ENCODE results near the gene PRXL2B. TPM values are rescaled to one million over a fixed set of nuclear protein-coding genes. Genes with fewer than 3 reads are reported as not detected.

The PRXL2B gene
- total and polyA plus RNA-seq, 12 donors, result 3.7 to 12.0 (median 5.4) TPM

- Histone ChIP-seq H3K4me3 (no peak overlapping the region), H3K36me3 (no peaks in the 10 kb centered on the region), H3K9me3 (peaks cover 0 to 17% (median 9%) of the 10 kb centered on the region in 11 donors), H3K4me1 (peaks cover 8 to 26% (median 22%) of the 10 kb centered on the region in 9 donors), H3K27ac (no peak overlapping the region), H3K27me3 (peaks cover 5 to 23% (median 18%) of the 10 kb centered on the region in 7 donors)
- ATAC-seq, result no peak
- intact Hi-C loops (cut with DNase I), result loop anchor here in 1 of 10 donors (5.0 kb wide), 1 partner anchor 45 kb away; no protein-coding TSS in a partner anchor
- DNase-seq, result no peak
- 78 to 81% methylated on average over 10 of the region's 10 CpGs for WGBS, 2 donors
- no peak for TF ChIP-seq CTCF (IDR thresholded peaks at IDR 0.05)
Observed at GRCh38 chr1:2637442-2638145, 51.0 kb downstream of the PRXL2B start.

- ATAC-seq, result no peak
- WGBS, 2 donors, result 77 to 80% methylated on average over 16 of the region's 16 CpGs
- no peak overlapping the region for H3K27ac ChIP-seq
- TF ChIP-seq CTCF (IDR thresholded peaks at IDR 0.05), result no peak
- peaks cover 0 to 13% (median 8%) of the 10 kb centered on the region in 7 donors for H3K27me3 ChIP-seq
- intact Hi-C loops (cut with DNase I), result loop anchor here in 1 of 10 donors (5.0 kb wide), 1 partner anchor 46 kb away; no protein-coding TSS in a partner anchor
- H3K36me3 ChIP-seq, result no peaks in the 10 kb centered on the region
- peaks cover 8 to 25% (median 20%) of the 10 kb centered on the region in 9 donors for H3K4me1 ChIP-seq
- DNase-seq, result no peak
- no peak overlapping the region for H3K4me3 ChIP-seq
- peaks cover 0 to 17% (median 9%) of the 10 kb centered on the region in 11 donors for H3K9me3 ChIP-seq
Observed at GRCh38 chr1:2638466-2639115, 52.0 kb downstream of the PRXL2B start.

GRCh38 chr1:2639203-2639602 lies 52.6 kb downstream of the PRXL2B start:
- TF ChIP-seq CTCF (IDR thresholded peaks at IDR 0.05), result no peak
- Histone ChIP-seq H3K4me3 (no peak overlapping the region), H3K9me3 (peaks cover 0 to 17% (median 9%) of the 10 kb centered on the region in 11 donors), H3K36me3 (no peaks in the 10 kb centered on the region), H3K4me1 (peaks cover 8 to 21% (median 19%) of the 10 kb centered on the region in 9 donors), H3K27ac (no peak overlapping the region), H3K27me3 (peaks cover 0 to 7% (median 2%) of the 10 kb centered on the region in 7 donors)
- 52 to 59% methylated on average over 11 of the region's 11 CpGs for WGBS, 2 donors
- intact Hi-C loops (cut with DNase I), result loop anchor here in 1 of 10 donors (5.0 kb wide), 1 partner anchor 47 kb away; no protein-coding TSS in a partner anchor
- no peak for ATAC-seq
- no peak for DNase-seq

All from heart right ventricle (tissue), 16 donors.